Kidney (tissue), 14 donors: ENCODE results near the gene TPPP2. TPM values are rescaled to one million over a fixed set of nuclear protein-coding genes. Genes with fewer than 3 reads are reported as not detected.

Experiments
- DNase-seq, 5 donors: peaks; one replicate each; pipeline ENCODE4 v3.0.0-alpha.2; 2013 to 2020
- FAIRE-seq: peaks from 2 replicates; lab custom pipeline; 2012; peaks lifted over from hg19 to GRCh38; lab: Jason Lieb, UNC
- H3K27ac ChIP-seq, 2 donors: one replicate each; pipeline ENCODE4 v1.7.0; 2013; ENCODE audit warnings: low read depth in 2 of 2, low read length in 2 of 2, inconsistent platforms in 1 of 2
- H3K27me3 ChIP-seq: one replicate; pipeline ENCODE4 v1.7.1; 2013; ENCODE audit warnings: low read length, inconsistent platforms; ENCODE audit not compliant: control insufficient read depth, insufficient read depth
- H3K36me3 ChIP-seq, 3 donors: one replicate each; pipeline versions ENCODE4 v1.7.0 to v1.7.1; 2013; ENCODE audit warnings: low read length in 3 of 3, control low read depth in 1 of 3, inconsistent platforms in 1 of 3; ENCODE audit not compliant: insufficient read depth in 3 of 3, control insufficient read depth in 2 of 3
- H3K4me1 ChIP-seq, 3 donors: one replicate each; pipeline versions ENCODE4 v1.7.0 to v1.7.1; 2013; ENCODE audit warnings: low read length in 3 of 3, inconsistent platforms in 1 of 3, low read depth in 1 of 3; ENCODE audit not compliant: control insufficient read depth in 2 of 3, insufficient read depth in 2 of 3
- H3K4me3 ChIP-seq, 3 donors: one replicate each; pipeline versions ENCODE4 v1.7.0 to v1.8.1; 2013; ENCODE audit warnings: low read length in 3 of 3, control low read depth in 1 of 3, inconsistent platforms in 1 of 3
- H3K9ac ChIP-seq, 3 donors: one replicate each; pipeline versions ENCODE4 v1.7.0 to v1.7.1; 2013; ENCODE audit warnings: low read length in 3 of 3, control low read depth in 1 of 3, inconsistent platforms in 1 of 3
- H3K9me3 ChIP-seq, 3 donors: one replicate each; pipeline versions ENCODE4 v1.7.0 to v1.7.1; 2013; ENCODE audit warnings: low read length in 3 of 3, control low read depth in 1 of 3, inconsistent platforms in 1 of 3; ENCODE audit not compliant: control insufficient read depth in 2 of 3, insufficient read depth in 1 of 3
- intact Hi-C: fragments of 100-400 bp; cut with DNase I; formaldehyde crosslinking; loops from one replicate; pipeline ENCODE4 v1.11.1; 2022
- polyA plus RNA-seq: library from polyadenylated mRNA; stranded (reverse); fragments of 350-450 nt; fragmentation: Illumina TruSeq; extraction: RNeasy Lipid Tissue Mini Kit (QIAGEN cat#74804); gene quantifications from one replicate; pipeline ENCODE4 v1.2.3, GENCODE V29; 2014; ENCODE audit warnings: low read depth, low replicate concordance; ENCODE audit not compliant: insufficient read depth
- total RNA-seq: library from RNA; stranded (reverse); fragmentation: NEBNext Ultra II Directional; extraction: Animal tissue kit (Norgen Biotek cat#: 25700); gene quantifications from one replicate; pipeline ENCODE4 v1.2.1, GENCODE V29; 2021
- TF ChIP-seq, protein P1 (sequence below): IDR thresholded peaks from 3 replicates; pipeline ENCODE4 v1.5.1; 2012; ENCODE audit warnings: mild to moderate bottlenecking, moderate library complexity, borderline replicate concordance; ENCODE audit not compliant: insufficient read depth; ENCODE audit errors: extremely low read depth
- donor health status: control.
- donor health status: control.
- donor health status: control.
- donor health status: control.
- donor health status: control.
- donor health status: DM: yes; HTN: yes; CAD: no.
- donor health status: Normal renal cell carcinoma (clear cell type).

Gene TPPP2
- total and polyA plus RNA-seq, 2 donors from 2014 or later, result 1.3 TPM; not detected in 1

DNA sequence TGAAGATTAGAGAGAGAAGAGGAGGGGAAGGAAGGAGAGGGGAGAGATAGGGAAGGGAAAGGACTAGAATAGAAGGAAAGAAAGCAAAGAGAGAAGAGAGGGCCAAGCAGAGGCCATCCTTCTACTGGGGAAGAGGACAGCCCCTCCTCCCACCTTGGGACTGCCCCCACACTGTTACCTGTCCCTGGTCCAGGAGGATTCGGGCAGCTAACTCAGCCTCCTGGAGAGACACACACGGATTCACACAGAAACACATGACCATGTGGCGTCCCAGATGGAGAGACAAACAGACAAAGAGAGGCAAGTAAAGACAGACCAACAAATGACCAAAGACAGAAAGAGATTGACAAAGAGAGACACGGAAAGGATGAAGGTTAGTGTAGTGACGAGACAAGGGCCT is 7.3 kb upstream of the TPPP2 start:
- intact Hi-C loops, result no loop called here
- peaks cover 0 to 19% (median 16%) of the 10 kb centered on the region in 3 donors for H3K36me3 ChIP-seq
- H3K4me1 ChIP-seq, result peaks cover 0 to 8% (median 5%) of the 10 kb centered on the region in 3 donors
- H3K27ac ChIP-seq, result peak overlapping the region in 1 of 2 donors; percentile 24
- no peak overlapping the region for H3K9ac ChIP-seq
- DNase-seq (no peak), FAIRE-seq (no peak)
- no peaks in the 10 kb centered on the region for H3K9me3 ChIP-seq
- no peaks in the 10 kb centered on the region for H3K27me3 ChIP-seq
- TF ChIP-seq, protein P1, sequence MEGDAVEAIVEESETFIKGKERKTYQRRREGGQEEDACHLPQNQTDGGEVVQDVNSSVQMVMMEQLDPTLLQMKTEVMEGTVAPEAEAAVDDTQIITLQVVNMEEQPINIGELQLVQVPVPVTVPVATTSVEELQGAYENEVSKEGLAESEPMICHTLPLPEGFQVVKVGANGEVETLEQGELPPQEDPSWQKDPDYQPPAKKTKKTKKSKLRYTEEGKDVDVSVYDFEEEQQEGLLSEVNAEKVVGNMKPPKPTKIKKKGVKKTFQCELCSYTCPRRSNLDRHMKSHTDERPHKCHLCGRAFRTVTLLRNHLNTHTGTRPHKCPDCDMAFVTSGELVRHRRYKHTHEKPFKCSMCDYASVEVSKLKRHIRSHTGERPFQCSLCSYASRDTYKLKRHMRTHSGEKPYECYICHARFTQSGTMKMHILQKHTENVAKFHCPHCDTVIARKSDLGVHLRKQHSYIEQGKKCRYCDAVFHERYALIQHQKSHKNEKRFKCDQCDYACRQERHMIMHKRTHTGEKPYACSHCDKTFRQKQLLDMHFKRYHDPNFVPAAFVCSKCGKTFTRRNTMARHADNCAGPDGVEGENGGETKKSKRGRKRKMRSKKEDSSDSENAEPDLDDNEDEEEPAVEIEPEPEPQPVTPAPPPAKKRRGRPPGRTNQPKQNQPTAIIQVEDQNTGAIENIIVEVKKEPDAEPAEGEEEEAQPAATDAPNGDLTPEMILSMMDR, result no peak
- H3K4me3 ChIP-seq, result peak overlapping the region in 2 of 3 donors; percentile 67 to 68

DNA sequence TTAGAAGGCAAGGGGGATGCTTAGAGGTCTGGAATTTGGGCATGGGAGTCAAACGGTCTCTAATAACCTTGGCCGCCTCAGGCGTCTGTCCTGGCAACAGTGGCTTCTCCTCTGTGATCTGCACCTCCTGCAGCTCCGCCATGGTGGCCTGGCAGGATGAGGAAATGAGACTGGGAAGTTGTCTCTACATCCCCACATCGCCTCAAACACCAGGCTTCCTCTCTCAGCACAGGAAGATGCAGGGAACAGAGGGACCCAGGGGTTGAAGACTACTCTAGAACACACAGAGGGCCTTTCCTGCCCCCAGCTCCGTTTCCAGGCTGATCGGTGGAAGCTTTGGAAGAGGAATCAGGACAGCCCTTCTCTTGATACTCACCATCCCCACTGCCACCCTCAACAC is 6.8 kb upstream of the TPPP2 start:
- Histone ChIP-seq H3K9ac (peak overlapping the region in 1 of 3 donors; percentile 60), H3K36me3 (peaks cover 0 to 16% (median 14%) of the 10 kb centered on the region in 3 donors), H3K27me3 (no peaks in the 10 kb centered on the region), H3K27ac (peak overlapping the region; percentile 43 to 83), H3K4me3 (peak overlapping the region in 2 of 3 donors; percentile 67 to 68), H3K9me3 (no peaks in the 10 kb centered on the region), H3K4me1 (peaks cover 0 to 8% (median 5%) of the 10 kb centered on the region in 3 donors)
- intact Hi-C loops, result no loop called here
- FAIRE-seq (no peak), DNase-seq (no peak)
- TF ChIP-seq, protein P1, result no peak

DNA sequence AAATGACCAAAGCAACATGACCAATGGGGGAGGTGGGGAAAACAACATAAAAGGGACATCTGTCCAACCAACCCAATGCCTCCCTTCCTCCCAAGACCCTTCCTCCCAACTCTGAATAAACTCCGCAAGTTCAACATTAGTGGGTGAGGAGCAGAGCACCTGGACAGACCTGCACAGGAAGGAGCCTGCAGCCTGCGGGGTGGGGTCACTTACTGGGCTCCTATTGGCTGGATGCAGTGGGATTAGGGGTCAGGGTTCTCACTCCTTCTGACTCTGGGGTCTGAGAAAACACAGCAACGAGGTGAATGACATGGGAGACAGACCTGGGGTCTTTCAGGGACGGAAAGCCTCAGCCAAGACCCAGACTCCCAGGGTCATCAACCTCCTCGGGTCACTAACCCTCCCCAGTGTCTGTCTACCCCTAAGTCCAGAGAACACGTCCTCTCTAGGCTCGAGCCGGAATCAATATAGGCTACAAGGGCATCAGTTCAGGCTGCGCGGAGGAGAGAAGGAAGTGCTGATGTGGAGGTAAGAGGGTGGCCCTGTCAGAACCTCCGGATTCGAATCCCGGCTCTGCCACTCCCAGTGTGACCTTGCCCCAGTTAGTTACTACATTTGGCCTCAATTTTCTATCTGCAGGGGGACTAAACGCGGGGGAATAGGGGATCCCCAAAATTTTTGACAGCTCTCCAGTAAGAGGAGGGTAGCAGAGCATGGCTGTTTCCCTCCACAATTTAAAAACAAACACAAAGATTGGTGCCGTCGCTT is 6.0 kb upstream of the TPPP2 start:
- intact Hi-C loops, result no loop called here
- Histone ChIP-seq H3K36me3 (peaks cover 0 to 10% (median 8%) of the 10 kb centered on the region in 3 donors), H3K27me3 (no peaks in the 10 kb centered on the region), H3K9ac (peak overlapping the region in 2 of 3 donors; percentile 27 to 60), H3K9me3 (no peaks in the 10 kb centered on the region), H3K4me1 (peaks cover 0 to 8% (median 5%) of the 10 kb centered on the region in 3 donors), H3K4me3 (peak overlapping the region; percentile 59 to 68 (median 67)), H3K27ac (peak overlapping the region; percentile 43 to 83)
- TF ChIP-seq, protein P1, result no peak
- peak in 2 of 5 donors; percentile 24 to 57 for DNase-seq
- no peak for FAIRE-seq
